Mammary epithelial cell (primary cell): ENCODE results near the gene UNC13B.

Experiments used
- EZH2 ChIP-seq: IDR thresholded peaks from 2 replicates; pipeline ENCODE4 v1.6.1; 2012; ENCODE audit warnings: low read length, inconsistent platforms, borderline replicate concordance
- TF ChIP-seq, protein P1 (sequence below), 2 donors: IDR thresholded peaks in 1 of 2; conservative IDR thresholded peaks in 1 of 2; 2 replicates each; pipeline ENCODE4 v1.5.1; 2011 to 2012; ENCODE audit warnings: inconsistent platforms in 2 of 2, low read length in 2 of 2, mild to moderate bottlenecking in 2 of 2, control low read depth in 1 of 2, low read depth in 1 of 2; ENCODE audit not compliant: insufficient read depth in 1 of 2; ENCODE audit errors: extremely low read depth in 1 of 2

DNA sequence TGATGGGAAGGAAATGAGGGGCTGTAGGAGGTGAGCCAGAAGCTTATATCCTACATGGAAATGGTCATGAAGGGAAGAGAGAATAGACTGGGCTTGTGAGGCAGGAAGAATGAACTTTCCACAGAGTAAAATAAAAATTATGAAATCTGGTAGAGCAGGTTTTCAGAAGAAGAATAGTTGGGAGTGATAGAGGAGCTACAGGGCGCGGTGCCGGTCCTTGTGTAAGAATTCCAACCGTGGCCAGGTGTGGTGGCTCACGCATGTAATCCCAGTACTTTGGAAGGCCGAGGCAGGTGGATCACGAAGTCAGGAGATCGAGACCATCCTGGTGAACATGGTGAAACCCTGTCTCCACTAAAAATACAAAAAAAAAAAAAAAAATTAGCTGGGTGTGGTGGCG is 8.9 kb upstream of the UNC13B start:
- TF ChIP-seq, protein P1, sequence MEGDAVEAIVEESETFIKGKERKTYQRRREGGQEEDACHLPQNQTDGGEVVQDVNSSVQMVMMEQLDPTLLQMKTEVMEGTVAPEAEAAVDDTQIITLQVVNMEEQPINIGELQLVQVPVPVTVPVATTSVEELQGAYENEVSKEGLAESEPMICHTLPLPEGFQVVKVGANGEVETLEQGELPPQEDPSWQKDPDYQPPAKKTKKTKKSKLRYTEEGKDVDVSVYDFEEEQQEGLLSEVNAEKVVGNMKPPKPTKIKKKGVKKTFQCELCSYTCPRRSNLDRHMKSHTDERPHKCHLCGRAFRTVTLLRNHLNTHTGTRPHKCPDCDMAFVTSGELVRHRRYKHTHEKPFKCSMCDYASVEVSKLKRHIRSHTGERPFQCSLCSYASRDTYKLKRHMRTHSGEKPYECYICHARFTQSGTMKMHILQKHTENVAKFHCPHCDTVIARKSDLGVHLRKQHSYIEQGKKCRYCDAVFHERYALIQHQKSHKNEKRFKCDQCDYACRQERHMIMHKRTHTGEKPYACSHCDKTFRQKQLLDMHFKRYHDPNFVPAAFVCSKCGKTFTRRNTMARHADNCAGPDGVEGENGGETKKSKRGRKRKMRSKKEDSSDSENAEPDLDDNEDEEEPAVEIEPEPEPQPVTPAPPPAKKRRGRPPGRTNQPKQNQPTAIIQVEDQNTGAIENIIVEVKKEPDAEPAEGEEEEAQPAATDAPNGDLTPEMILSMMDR (conservative IDR thresholded peaks at IDR 0.05 in 1 of 2, IDR thresholded peaks at IDR 0.05 in 1 of 2; ENCODE audit: extremely low read depth in 1 of 2, insufficient read depth in 1 of 2, low read depth in 1 of 2, low read length in 2 of 2), result no peak
- no peak for TF ChIP-seq EZH2
